A673 (cell line): ENCODE results near the gene C13orf42.

Experiments
- CTCF ChIP-seq: fragments of 300-800, 200-600 bp; sonication (generic); conservative IDR thresholded peaks from 2 replicates; pipeline ENCODE4 v1.5.1; 2017; ENCODE audit warnings: low read depth, mild to moderate bottlenecking, antibody characterized with exemption, low read length, moderate library complexity, mixed read lengths
- EZH2 ChIP-seq: fragments of 200-600 bp; sonication (generic); IDR thresholded peaks from 2 replicates; pipeline ENCODE4 v1.6.1; 2017; ENCODE audit warnings: borderline replicate concordance, low read depth, mild to moderate bottlenecking, mixed read lengths, antibody characterized with exemption, low read length; ENCODE audit not compliant: poor library complexity, severe bottlenecking

DNA sequence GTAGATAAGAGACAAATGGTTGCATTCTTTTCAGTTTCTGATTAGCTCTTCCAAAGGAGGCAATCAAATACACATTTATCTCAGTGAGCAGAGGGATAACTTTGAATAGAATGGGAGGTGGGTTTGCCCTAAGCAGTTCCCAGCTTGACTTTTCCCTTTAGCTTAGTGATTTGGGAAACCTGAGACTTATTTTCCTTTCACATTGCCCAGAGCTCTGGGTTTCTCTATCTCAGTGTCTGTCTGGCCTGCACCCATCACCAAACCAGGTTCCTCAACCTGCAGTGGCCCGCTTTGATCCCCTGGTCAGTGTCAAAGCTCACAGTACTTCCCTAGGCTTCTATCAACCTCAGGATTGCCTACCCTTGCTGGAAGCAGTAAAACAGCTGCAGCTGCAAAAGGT is 35.6 kb upstream of the C13orf42 start:
- TF ChIP-seq CTCF, result no peak
- no peak for TF ChIP-seq EZH2
